Vagina (tissue), 2 donors: ENCODE results near the gene TP53TG3E.
"Not testable (repeated sequence)": the region's sequence is repeated elsewhere in the genome, so short reads cannot be mapped to it uniquely, and the experiment has no call there.

ENCODE experiments used
- POLR2A ChIP-seq, 2 donors: fragments of 450-650 bp; IDR thresholded peaks; one replicate each; pipeline ENCODE4 v1.6.1; 2017; ENCODE audit warnings: antibody characterized with exemption in 2 of 2, mild to moderate bottlenecking in 2 of 2, moderate library complexity in 2 of 2
- TF ChIP-seq, protein P1 (sequence below), 3 experiments: fragments of 450-650 bp in 2 of 3; fragments of 200-600 bp in 1 of 3; sonication (generic) in 1 of 3; IDR thresholded peaks; one replicate each; pipeline ENCODE4 v1.5.1; 2017 to 2019; ENCODE audit warnings: antibody characterized with exemption in 3 of 3, mild to moderate bottlenecking in 2 of 3, moderate library complexity in 2 of 3

DNA sequence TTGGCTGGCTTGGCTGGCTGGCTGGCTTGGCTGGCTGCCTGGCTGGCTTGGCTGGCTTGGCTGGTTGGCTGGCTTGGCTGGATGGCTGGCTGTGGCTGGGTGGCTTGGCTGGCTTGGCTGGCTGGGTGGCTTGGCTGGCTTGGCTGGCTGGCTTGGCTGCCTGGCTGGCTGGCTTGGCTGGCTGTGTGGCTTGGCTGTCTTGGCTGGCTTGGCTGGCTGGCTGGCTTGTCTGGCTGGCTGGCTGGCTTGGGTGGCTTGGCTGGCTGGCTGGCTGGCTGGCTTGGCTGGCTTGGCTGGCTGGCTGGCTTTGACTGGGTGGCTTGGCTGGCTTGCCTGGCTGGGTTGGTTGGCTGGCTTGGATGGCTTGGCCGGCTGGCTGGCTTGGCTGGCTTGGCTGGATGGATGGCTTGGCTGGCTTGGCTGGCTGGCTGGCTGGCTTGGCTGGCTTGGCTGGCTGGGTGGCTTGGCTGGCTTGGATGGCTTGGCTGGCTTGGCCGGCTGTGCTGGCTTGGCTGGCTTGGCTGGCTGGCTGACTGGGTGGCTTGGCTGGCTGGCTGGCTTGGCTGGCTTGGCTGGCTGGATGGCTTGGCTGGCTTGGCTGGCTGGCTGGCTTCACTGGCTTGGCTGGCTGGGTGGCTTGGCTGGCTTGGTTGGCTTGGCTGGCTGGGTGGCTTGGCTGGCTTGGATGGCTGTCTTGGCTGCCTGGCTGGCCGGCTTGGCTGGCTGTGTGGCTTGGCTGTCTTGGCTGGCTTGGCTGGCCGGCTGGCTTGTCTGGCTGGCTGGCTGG lies 32.3 kb downstream of the TP53TG3E start:
- TF ChIP-seq POLR2A (IDR thresholded peaks at IDR 0.05) = not testable (repeated sequence)
- TF ChIP-seq, protein P1, sequence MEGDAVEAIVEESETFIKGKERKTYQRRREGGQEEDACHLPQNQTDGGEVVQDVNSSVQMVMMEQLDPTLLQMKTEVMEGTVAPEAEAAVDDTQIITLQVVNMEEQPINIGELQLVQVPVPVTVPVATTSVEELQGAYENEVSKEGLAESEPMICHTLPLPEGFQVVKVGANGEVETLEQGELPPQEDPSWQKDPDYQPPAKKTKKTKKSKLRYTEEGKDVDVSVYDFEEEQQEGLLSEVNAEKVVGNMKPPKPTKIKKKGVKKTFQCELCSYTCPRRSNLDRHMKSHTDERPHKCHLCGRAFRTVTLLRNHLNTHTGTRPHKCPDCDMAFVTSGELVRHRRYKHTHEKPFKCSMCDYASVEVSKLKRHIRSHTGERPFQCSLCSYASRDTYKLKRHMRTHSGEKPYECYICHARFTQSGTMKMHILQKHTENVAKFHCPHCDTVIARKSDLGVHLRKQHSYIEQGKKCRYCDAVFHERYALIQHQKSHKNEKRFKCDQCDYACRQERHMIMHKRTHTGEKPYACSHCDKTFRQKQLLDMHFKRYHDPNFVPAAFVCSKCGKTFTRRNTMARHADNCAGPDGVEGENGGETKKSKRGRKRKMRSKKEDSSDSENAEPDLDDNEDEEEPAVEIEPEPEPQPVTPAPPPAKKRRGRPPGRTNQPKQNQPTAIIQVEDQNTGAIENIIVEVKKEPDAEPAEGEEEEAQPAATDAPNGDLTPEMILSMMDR (IDR thresholded peaks at IDR 0.05) = not testable (repeated sequence)
